HL-60 (cell line): Measurements from ENCODE around the gene PIGBOS1.

Experiments used
- CTCF ChIP-seq: IDR thresholded peaks from one replicate; pipeline ENCODE4 v1.5.1; 2011; ENCODE audit warnings: low read length, control low read depth, inconsistent platforms; ENCODE audit not compliant: insufficient read depth
- GABPA ChIP-seq: IDR thresholded peaks from 2 replicates; pipeline ENCODE4 v1.6.1; 2012; ENCODE audit warnings: low read depth
- POLR2AphosphoS5 ChIP-seq: IDR thresholded peaks from 2 replicates; pipeline ENCODE4 v1.6.1; 2012; ENCODE audit warnings: low read depth

DNA sequence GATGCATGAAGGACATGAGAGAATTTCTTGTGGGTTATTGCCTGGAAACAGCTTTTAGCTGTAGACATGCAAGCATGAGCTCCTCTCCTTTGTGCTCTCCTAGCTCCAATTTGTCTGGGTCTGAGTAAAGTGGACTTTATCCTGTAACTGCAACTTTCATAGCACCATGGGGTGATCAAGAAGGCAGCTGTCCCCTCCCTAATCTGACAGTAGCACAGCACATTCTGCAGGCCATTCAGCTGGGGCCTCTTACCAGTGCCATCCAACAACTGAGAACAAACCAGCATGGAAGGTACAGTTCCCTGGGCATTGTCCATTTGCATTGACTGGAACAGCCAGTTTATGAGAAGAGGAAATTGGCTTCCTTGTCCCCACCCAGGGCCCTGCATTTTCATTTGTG, 21.6 kb downstream of the PIGBOS1 start:
- no peak for TF ChIP-seq CTCF
- no peak for TF ChIP-seq GABPA
- TF ChIP-seq POLR2AphosphoS5 = no peak
